Measurements from ENCODE around the gene EHMT2. TPM values are rescaled to one million over a fixed set of nuclear protein-coding genes. Genes with fewer than 3 reads are reported as not detected.

EHMT2 gene
- total RNA-seq, 1 experiment from 2014 or later = 117 TPM

DNA sequence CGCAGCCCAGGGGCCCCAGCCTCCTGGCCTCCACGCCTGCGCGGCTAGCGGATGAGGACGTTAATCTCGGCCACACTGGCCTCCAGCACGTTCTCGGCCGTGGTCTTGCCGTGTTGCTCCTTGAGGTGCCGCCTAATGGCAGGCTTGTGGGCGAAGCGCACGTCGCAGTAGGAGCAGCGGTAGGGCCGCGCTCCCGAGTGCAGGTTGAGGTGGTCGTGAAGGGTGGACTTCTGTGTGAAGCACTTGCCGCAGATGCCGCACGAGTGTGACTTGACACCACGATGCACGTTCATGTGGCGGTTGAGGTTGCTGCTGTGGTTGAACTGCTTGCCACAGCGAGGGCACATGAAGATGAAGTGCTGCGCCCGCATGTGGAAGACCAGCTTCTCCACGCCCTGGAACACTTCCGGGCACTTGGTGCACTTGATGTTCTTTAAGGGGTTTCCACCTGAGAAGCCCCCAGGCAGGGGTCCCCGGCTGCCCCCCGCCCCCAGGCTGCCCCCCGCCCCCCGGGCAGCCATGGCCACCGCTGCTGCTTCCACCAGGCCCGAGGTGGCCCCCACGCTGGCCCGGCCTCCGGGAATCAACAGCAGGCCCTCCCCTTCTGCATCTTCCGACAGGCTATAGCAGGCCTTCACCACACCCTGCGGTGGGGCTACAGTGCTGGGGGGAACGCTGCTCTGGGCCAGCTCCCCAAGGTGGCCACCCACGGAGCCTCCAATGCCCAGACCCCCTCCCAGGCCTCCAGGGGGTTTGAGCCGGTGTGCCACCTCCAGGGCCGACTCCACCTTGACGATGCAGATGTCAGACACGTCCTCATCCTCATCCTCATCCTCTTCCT is 2.6 kb upstream of the EHMT2 start:
- peak overlapping the region; percentile 67 for H3K27ac ChIP-seq (ENCODE audit: low read depth, low read length, poor library complexity, severe bottlenecking)
- no peak overlapping the region for H3K4me3 ChIP-seq (ENCODE audit: low read depth, low read length, poor library complexity, severe bottlenecking)
- ChIA-PET CTCF (no interaction called here), POLR2A (ENCODE audit: low non-redundant PET) (no interaction called here)
- H3K27me3 ChIP-seq (replicated peaks; ENCODE audit: insufficient read depth, low read depth, low read length, poor library complexity) = no peaks in the 10 kb centered on the region
- peaks cover 12% of the 10 kb centered on the region for H3K36me3 ChIP-seq (ENCODE audit: insufficient read depth, low read length, poor library complexity, severe bottlenecking)
- peaks cover 28% of the 10 kb centered on the region for H3K4me1 ChIP-seq (ENCODE audit: insufficient read depth, low read length, poor library complexity, severe bottlenecking)
- no peaks in the 10 kb centered on the region for H3K9me3 ChIP-seq (ENCODE audit: low read depth, low read length, poor library complexity, severe bottlenecking)
- TF ChIP-seq, protein P1, sequence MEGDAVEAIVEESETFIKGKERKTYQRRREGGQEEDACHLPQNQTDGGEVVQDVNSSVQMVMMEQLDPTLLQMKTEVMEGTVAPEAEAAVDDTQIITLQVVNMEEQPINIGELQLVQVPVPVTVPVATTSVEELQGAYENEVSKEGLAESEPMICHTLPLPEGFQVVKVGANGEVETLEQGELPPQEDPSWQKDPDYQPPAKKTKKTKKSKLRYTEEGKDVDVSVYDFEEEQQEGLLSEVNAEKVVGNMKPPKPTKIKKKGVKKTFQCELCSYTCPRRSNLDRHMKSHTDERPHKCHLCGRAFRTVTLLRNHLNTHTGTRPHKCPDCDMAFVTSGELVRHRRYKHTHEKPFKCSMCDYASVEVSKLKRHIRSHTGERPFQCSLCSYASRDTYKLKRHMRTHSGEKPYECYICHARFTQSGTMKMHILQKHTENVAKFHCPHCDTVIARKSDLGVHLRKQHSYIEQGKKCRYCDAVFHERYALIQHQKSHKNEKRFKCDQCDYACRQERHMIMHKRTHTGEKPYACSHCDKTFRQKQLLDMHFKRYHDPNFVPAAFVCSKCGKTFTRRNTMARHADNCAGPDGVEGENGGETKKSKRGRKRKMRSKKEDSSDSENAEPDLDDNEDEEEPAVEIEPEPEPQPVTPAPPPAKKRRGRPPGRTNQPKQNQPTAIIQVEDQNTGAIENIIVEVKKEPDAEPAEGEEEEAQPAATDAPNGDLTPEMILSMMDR (conservative IDR thresholded peaks at IDR 0.05; ENCODE audit: low read depth, low read length) = no peak
- no peak for TF ChIP-seq EZH2 (IDR thresholded peaks at IDR 0.05; ENCODE audit: borderline replicate concordance, low read depth, low read length, poor library complexity, severe bottlenecking)
- BruUV-seq (replicated peaks) = no TSS peak
- intact Hi-C loops (cut with micrococcal nuclease; ENCODE audit: unreplicated experiment) = loop anchor here (2.0 to 10.0 kb wide), 2 partner anchors 37 to 355 kb away; partner anchors contain the start of genes ATP6V1G2, DDX39B, NEU1 and NFKBIL1
- DNase-seq (ENCODE audit: low spot score) = no peak

DNA sequence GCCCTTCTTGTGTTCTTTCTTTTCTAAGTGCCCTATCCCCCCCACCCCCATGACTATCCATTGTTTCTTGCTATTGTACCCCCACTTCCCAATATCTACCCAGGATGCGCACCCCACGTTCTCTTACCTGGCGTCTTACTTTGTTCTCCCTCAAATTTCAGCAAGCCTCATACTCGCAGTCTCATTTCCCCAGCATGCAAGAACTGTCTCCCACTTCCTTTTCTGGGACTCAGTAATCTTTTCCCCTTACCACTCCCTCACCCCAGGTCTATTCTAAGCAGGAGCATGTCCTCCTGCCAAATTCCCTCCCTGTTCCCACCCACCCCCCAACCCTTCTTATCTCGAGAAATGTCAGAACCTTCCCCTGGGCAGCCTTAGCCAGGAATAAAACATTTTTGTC is 1.7 kb upstream of the EHMT2 start:
- Histone ChIP-seq H3K36me3 (ENCODE audit: insufficient read depth, low read length, poor library complexity, severe bottlenecking) (peaks cover 20% of the 10 kb centered on the region), H3K4me3 (ENCODE audit: low read depth, low read length, poor library complexity, severe bottlenecking) (no peak overlapping the region), H3K9me3 (ENCODE audit: low read depth, low read length, poor library complexity, severe bottlenecking) (no peaks in the 10 kb centered on the region), H3K4me1 (ENCODE audit: insufficient read depth, low read length, poor library complexity, severe bottlenecking) (peaks cover 28% of the 10 kb centered on the region), H3K27ac (ENCODE audit: low read depth, low read length, poor library complexity, severe bottlenecking) (no peak overlapping the region), H3K27me3 (replicated peaks; ENCODE audit: insufficient read depth, low read depth, low read length, poor library complexity) (no peaks in the 10 kb centered on the region)
- CTCF ChIA-PET = no interaction called here
- TF ChIP-seq, protein P1 (conservative IDR thresholded peaks at IDR 0.05; ENCODE audit: low read depth, low read length) = no peak
- no peak for TF ChIP-seq EZH2 (IDR thresholded peaks at IDR 0.05; ENCODE audit: borderline replicate concordance, low read depth, low read length, poor library complexity, severe bottlenecking)
- no peak for DNase-seq (ENCODE audit: low spot score)
- intact Hi-C loops (cut with micrococcal nuclease; ENCODE audit: unreplicated experiment) = loop anchor here (2.0 to 10.0 kb wide), 2 partner anchors 36 to 354 kb away; partner anchors contain the start of genes ATP6V1G2, DDX39B, NEU1 and NFKBIL1
- no TSS peak for BruUV-seq (replicated peaks)
- POLR2A ChIA-PET (ENCODE audit: low non-redundant PET) = no interaction called here

DNA sequence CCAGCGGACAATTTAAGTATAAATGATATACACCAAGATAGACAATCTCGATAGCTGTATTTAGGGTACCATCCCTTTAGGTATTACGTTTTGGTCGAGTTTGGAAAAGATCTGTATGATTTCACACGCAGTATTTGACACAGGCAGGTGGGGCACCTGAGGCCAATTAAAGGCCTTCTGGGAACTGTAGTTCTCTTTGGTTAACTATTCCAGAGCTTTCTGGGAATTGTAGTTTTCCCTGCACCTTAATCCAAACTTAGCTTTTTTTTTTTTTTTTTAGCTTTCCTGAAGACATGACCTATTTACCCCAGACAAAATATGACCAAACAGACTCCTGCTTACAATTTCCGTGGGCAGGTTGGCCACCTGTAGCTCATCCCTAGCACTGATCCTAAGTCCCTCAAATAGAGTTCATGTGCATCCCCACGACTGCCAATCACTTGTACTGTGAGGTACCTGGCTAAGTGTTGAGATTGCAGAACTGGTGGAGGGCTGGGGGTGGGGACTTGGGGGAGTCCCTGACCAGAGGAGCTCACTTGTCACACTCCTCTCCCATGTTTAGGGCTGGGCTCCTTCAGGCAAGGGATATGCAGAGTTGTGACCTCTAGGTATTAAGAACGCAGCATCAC is 999 bp upstream of the EHMT2 start:
- H3K4me3 ChIP-seq (ENCODE audit: low read depth, low read length, poor library complexity, severe bottlenecking) = peak overlapping the region; percentile 83
- intact Hi-C loops (cut with micrococcal nuclease; ENCODE audit: unreplicated experiment) = loop anchor here (2.0 to 10.0 kb wide), 2 partner anchors 36 to 354 kb away; partner anchors contain the start of genes ATP6V1G2, DDX39B, NEU1 and NFKBIL1
- no peaks in the 10 kb centered on the region for H3K9me3 ChIP-seq (ENCODE audit: low read depth, low read length, poor library complexity, severe bottlenecking)
- ChIA-PET POLR2A (ENCODE audit: low non-redundant PET) (interaction anchor here (0.5 to 0.6 kb wide), 4 partner anchors 11 to 1385 kb away, joined by 4 to 5 read pairs (median 4); partner anchors contain the start of genes GPANK1 and NEU1), CTCF (interaction anchor here (1.0 kb wide), 1 partner anchor 9 kb away, joined by 5 read pairs; no protein-coding TSS in a partner anchor)
- peak overlapping the region; percentile 82 for H3K27ac ChIP-seq (ENCODE audit: low read depth, low read length, poor library complexity, severe bottlenecking)
- no TSS peak for BruUV-seq (replicated peaks)
- peak; percentile 57 for DNase-seq (ENCODE audit: low spot score)
- no peaks in the 10 kb centered on the region for H3K27me3 ChIP-seq (replicated peaks; ENCODE audit: insufficient read depth, low read depth, low read length, poor library complexity)
- H3K36me3 ChIP-seq (ENCODE audit: insufficient read depth, low read length, poor library complexity, severe bottlenecking) = peaks cover 24% of the 10 kb centered on the region
- TF ChIP-seq EZH2 (IDR thresholded peaks at IDR 0.05; ENCODE audit: borderline replicate concordance, low read depth, low read length, poor library complexity, severe bottlenecking) = no peak
- TF ChIP-seq, protein P1 (conservative IDR thresholded peaks at IDR 0.05; ENCODE audit: low read depth, low read length) = no peak
- H3K4me1 ChIP-seq (ENCODE audit: insufficient read depth, low read length, poor library complexity, severe bottlenecking) = peaks cover 28% of the 10 kb centered on the region

Measured in A673 (cell line).